ENCODE measurements around the gene NPIPB8.
"Not testable (repeated sequence)": the region's sequence is repeated elsewhere in the genome, so short reads cannot be mapped to it uniquely, and the experiment has no call there.

NPIPB8 gene

GRCh38 chr16:28636093-28636823 lies 1.6 kb upstream of the NPIPB8 start:
- not testable (repeated sequence) for DNase-seq

GRCh38 chr16:28638359-28638758 lies 494 bp downstream of the NPIPB8 start:
- not testable (repeated sequence) for DNase-seq

- DNase-seq: not testable (repeated sequence)
These were observed 2.1 kb downstream of the NPIPB8 start for GRCh38 chr16:28639959-28640358.

- DNase-seq: not testable (repeated sequence)
These were observed 28.4 kb downstream of the NPIPB8 start for GRCh38 chr16:28666264-28666663.

GRCh38 chr16:28667480-28667879 lies 29.6 kb downstream of the NPIPB8 start:
- not testable (repeated sequence) for DNase-seq

- not testable (repeated sequence) for DNase-seq
These were observed 30.3 kb downstream of the NPIPB8 start for GRCh38 chr16:28668199-28668598.

- DNase-seq: not testable (repeated sequence)
These were observed 50.6 kb downstream of the NPIPB8 start for GRCh38 chr16:28688327-28688952.

- DNase-seq: not testable (repeated sequence)
These were observed 51.6 kb downstream of the NPIPB8 start for GRCh38 chr16:28689425-28689824.

GRCh38 chr16:28691722-28692121 lies 53.9 kb downstream of the NPIPB8 start:
- not testable (repeated sequence) for DNase-seq

- DNase-seq: not testable (repeated sequence)
These were observed 55.5 kb downstream of the NPIPB8 start for GRCh38 chr16:28693257-28693950.

GRCh38 chr16:28699792-28700191 lies 61.9 kb downstream of the NPIPB8 start:
- DNase-seq: not testable (repeated sequence)

- not testable (repeated sequence) for DNase-seq
These were observed 62.5 kb downstream of the NPIPB8 start for GRCh38 chr16:28700349-28700748.

- not testable (repeated sequence) for DNase-seq
These were observed 63.5 kb downstream of the NPIPB8 start for GRCh38 chr16:28701384-28701783.

GRCh38 chr16:28704246-28704645 lies 66.4 kb downstream of the NPIPB8 start:
- DNase-seq: not testable (repeated sequence)

Data from retina (tissue), 1 donor.